Right lobe of liver (tissue), 4 donors: Measurements from ENCODE around the gene CAMSAP2.

Experiments
- POLR2A ChIP-seq: fragments of 450-650 bp; IDR thresholded peaks from one replicate; pipeline ENCODE4 v1.6.1; 2017; ENCODE audit warnings: antibody characterized with exemption, mild to moderate bottlenecking
- TF ChIP-seq, protein P1 (sequence below), 4 donors: fragments of 200-600 bp in 3 of 4; fragments of 450-650 bp in 1 of 4; IDR thresholded peaks; one replicate each; pipeline versions ENCODE4 v1.5.1 to v1.8.0; 2016 to 2022; ENCODE audit warnings: antibody characterized with exemption in 4 of 4, mild to moderate bottlenecking in 2 of 4
- donor health status: DM: no; HTN: no; CAD: no.
- donor health status: DM: no; HTN: no; CAD: no.
- donor health status: DM: no; HTN: yes; CAD: no.

DNA sequence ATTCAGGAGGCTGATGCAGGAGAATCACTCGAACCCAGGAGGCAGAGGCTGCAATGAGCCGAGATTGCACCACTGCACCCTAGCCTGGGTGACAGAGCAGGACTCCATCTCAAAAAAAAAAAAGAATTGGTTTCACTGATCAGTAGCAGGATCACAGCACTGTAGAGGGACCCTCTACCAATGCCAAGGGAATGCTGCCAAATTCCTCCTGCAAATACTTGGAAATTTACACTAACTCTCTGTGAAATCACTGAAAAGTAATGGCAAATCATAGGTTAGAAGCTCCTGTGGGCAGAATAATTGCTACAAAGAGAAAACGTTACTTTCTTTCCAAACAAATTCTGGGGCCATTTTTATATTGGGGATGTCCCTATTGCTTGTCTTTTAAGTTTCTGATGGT lies 127.4 kb downstream of the CAMSAP2 start:
- TF ChIP-seq, protein P1, sequence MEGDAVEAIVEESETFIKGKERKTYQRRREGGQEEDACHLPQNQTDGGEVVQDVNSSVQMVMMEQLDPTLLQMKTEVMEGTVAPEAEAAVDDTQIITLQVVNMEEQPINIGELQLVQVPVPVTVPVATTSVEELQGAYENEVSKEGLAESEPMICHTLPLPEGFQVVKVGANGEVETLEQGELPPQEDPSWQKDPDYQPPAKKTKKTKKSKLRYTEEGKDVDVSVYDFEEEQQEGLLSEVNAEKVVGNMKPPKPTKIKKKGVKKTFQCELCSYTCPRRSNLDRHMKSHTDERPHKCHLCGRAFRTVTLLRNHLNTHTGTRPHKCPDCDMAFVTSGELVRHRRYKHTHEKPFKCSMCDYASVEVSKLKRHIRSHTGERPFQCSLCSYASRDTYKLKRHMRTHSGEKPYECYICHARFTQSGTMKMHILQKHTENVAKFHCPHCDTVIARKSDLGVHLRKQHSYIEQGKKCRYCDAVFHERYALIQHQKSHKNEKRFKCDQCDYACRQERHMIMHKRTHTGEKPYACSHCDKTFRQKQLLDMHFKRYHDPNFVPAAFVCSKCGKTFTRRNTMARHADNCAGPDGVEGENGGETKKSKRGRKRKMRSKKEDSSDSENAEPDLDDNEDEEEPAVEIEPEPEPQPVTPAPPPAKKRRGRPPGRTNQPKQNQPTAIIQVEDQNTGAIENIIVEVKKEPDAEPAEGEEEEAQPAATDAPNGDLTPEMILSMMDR (IDR thresholded peaks at IDR 0.05), result no peak
- no peak for TF ChIP-seq POLR2A
